Head of caudate nucleus (tissue), 42 donors: Measurements from ENCODE around the gene TMCO4.
A peak's percentile ranks its signal among the peaks of the same experiment; 100 is the strongest.

Experiments
- DNase-seq, 42 donors: peaks; one replicate each; pipeline versions ENCODE4 v3.0.0 to v3.0.0-alpha.2; 2020 to 2021; ENCODE audit warnings: mixed read lengths in 7 of 42
- intact Hi-C: fragments of 100-400 bp; cut with DNase I; formaldehyde crosslinking; loops from one replicate; pipeline ENCODE4 v1.15.0; 2022

Gene TMCO4

GRCh38 chr1:19758227-19758830 is 41.4 kb downstream of the TMCO4 start:
- no peak for DNase-seq
- intact Hi-C loops, result no loop called here

- DNase-seq, result no peak
- intact Hi-C loops, result no loop called here
Observed at GRCh38 chr1:19757641-19758040, 42.1 kb downstream of the TMCO4 start.

GRCh38 chr1:19756480-19756879 is 43.2 kb downstream of the TMCO4 start:
- intact Hi-C loops, result no loop called here
- no peak for DNase-seq

GRCh38 chr1:19754482-19754881 is 45.2 kb downstream of the TMCO4 start:
- intact Hi-C loops, result no loop called here
- DNase-seq, result no peak

- intact Hi-C loops, result no loop called here
- no peak for DNase-seq
Observed at GRCh38 chr1:19752083-19752696, 47.5 kb downstream of the TMCO4 start.

GRCh38 chr1:19750882-19751276 is 48.8 kb downstream of the TMCO4 start:
- intact Hi-C loops, result no loop called here
- DNase-seq, result no peak

- intact Hi-C loops, result no loop called here
- no peak for DNase-seq
Observed at GRCh38 chr1:19750101-19750881, 49.4 kb downstream of the TMCO4 start.

- DNase-seq, result no peak
- intact Hi-C loops, result no loop called here
Observed at GRCh38 chr1:19749685-19750084, 50.0 kb downstream of the TMCO4 start.

- intact Hi-C loops, result no loop called here
Observed at GRCh38 chr1:19747761-19748160, 52.0 kb downstream of the TMCO4 start.

GRCh38 chr1:19744886-19745285 is 54.8 kb downstream of the TMCO4 start:
- no peak for DNase-seq
- intact Hi-C loops, result no loop called here

More at GRCh38 chr1:19747761-19748160, 52.0 kb downstream of the TMCO4 start:
- DNase-seq, result no peak

GRCh38 chr1:19744335-19744743 is 55.4 kb downstream of the TMCO4 start:
- peak in 3 of 42 donors; percentile 23 to 50 (median 28) for DNase-seq
- intact Hi-C loops, result no loop called here

- intact Hi-C loops, result no loop called here
- no peak for DNase-seq
Observed at GRCh38 chr1:19743793-19744192, 55.9 kb downstream of the TMCO4 start.

GRCh38 chr1:19743180-19743579 is 56.5 kb downstream of the TMCO4 start:
- no peak for DNase-seq
- intact Hi-C loops, result no loop called here

GRCh38 chr1:19739628-19740027 is 60.1 kb downstream of the TMCO4 start:
- intact Hi-C loops, result no loop called here
- peak in 22 of 42 donors; percentile 14 to 66 (median 46) for DNase-seq

GRCh38 chr1:19738669-19739068 is 61.0 kb downstream of the TMCO4 start:
- no peak for DNase-seq

GRCh38 chr1:19738076-19738475 is 61.6 kb downstream of the TMCO4 start:
- intact Hi-C loops, result no loop called here
- DNase-seq, result no peak

More at GRCh38 chr1:19738669-19739068, 61.0 kb downstream of the TMCO4 start:
- intact Hi-C loops, result no loop called here

GRCh38 chr1:19737104-19737825 is 62.5 kb downstream of the TMCO4 start:
- intact Hi-C loops, result no loop called here
- DNase-seq, result peak in 32 of 42 donors; percentile 14 to 82 (median 53)

- intact Hi-C loops, result no loop called here
- peak in 17 of 42 donors; percentile 8 to 80 (median 39) for DNase-seq
Observed at GRCh38 chr1:19735440-19736127, 64.1 kb downstream of the TMCO4 start.

- intact Hi-C loops, result no loop called here
Observed at GRCh38 chr1:19734472-19734999, 65.2 kb downstream of the TMCO4 start.

More at GRCh38 chr1:19734472-19734999, 65.2 kb downstream of the TMCO4 start:
- DNase-seq, result peak in 1 of 42 donors; percentile 45
